ENCODE results near the gene NOMO2.
"Not testable (repeated sequence)": the region's sequence is repeated elsewhere in the genome, so short reads cannot be mapped to it uniquely, and the experiment has no call there.

NOMO2 gene

GRCh38 chr16:18575298-18575917, 13.5 kb upstream of the NOMO2 start:
- DNase-seq (ENCODE audit: low spot score): not testable (repeated sequence)

GRCh38 chr16:18573887-18574286, 12.0 kb upstream of the NOMO2 start:
- DNase-seq (ENCODE audit: low spot score): not testable (repeated sequence)

- not testable (repeated sequence) for DNase-seq (ENCODE audit: low spot score)
Measured at GRCh38 chr16:18572973-18573372, 11.1 kb upstream of the NOMO2 start.

DNA sequence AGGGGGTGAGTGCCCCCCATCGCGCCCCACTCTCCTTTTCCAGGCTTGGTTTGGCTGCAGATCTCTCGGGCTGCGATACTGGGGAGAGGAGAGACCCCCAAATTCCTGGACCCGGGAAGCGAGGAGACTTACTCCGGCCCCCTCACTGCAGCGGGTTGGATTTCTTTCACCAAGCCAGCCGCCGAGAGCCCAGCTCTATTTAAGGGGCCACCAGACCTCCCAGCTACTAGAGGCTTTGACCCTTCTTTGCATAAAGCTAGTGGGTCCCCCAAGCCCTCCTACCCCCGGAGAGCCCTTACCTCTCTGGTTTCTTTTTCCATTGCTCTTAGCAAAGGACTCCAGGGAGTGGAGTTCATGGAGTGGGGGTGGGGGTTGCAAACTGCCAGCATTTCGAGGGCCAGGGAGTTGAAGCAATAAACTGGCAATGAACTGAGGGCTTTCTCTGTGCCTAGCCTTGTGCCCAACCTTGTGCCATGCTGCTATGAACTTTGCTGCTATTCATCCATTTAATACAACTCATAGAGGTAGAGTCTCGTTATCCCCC, 9.5 kb upstream of the NOMO2 start:
- not testable (repeated sequence) for DNase-seq (ENCODE audit: low spot score)

DNA sequence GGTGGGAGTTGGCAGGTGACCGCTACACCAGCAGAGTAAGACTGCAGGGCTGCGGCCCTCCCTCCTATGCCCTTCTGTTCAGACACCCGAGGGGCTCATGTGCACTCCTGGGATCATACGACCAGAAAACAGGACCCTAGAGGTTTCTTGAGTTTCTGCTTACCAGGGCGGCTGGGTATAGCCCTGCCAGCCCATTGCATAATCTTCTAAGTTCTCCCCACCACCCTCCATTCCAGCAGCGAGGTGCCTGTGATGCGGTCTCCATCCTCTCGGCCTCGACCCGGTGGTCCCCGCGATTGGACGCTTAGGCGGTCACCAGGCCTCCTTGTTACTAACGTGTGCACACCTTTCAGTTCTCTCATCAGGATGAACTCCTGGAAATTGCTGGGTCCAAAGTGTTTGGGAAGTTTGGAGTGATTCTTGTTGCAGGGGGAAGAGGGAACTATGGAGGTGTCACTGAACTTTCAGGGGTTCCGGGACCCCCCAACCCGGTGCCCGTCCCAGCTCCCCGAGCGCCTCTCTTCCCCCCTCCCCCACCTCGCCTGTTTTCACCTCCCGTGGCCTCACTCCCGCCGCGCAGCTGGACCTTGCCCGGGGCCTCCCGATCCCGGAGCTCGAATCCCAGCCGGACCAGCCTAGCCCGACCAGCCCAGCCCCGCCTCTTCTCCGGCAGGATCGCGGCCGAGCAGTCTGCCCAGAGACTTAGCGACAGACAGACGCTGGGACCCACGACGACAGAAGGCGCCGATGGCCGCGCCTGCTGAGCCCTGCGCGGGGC, 8.8 kb upstream of the NOMO2 start:
- not testable (repeated sequence) for DNase-seq (ENCODE audit: low spot score)

- DNase-seq (ENCODE audit: low spot score): not testable (repeated sequence)
Measured at GRCh38 chr16:18560416-18561220, 1.3 kb downstream of the NOMO2 start.

DNA sequence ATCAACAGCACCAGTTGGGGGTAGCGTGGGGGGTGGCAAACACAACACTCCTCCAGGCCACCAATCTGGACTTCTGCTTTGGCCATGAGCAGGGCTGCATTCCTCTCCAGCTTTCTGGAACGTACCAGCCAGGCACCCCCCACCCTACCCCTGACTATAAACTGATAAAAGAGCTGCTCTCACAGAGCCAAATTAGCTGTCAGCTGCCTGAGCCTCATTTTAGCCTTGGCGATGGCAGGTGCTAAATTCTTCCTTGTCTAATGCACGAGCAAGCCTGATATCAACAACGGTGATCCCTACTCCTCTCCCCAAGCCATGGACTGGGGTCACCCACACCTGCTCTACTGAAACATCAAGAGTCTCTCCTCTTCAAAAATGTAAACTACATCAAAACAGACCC, 8.2 kb downstream of the NOMO2 start:
- DNase-seq (ENCODE audit: low spot score): not testable (repeated sequence)

- DNase-seq (ENCODE audit: low spot score): not testable (repeated sequence)
Measured at GRCh38 chr16:18547382-18547781, 14.5 kb downstream of the NOMO2 start.

GRCh38 chr16:18546853-18547252, 15.0 kb downstream of the NOMO2 start:
- DNase-seq (ENCODE audit: low spot score): not testable (repeated sequence)

GRCh38 chr16:18544232-18545081, 17.4 kb downstream of the NOMO2 start:
- not testable (repeated sequence) for DNase-seq (ENCODE audit: low spot score)

GRCh38 chr16:18541912-18542311, 20.0 kb downstream of the NOMO2 start:
- DNase-seq (ENCODE audit: low spot score): not testable (repeated sequence)

- DNase-seq (ENCODE audit: low spot score): not testable (repeated sequence)
Measured at GRCh38 chr16:18537004-18537403, 24.9 kb downstream of the NOMO2 start.

GRCh38 chr16:18535519-18536168, 26.3 kb downstream of the NOMO2 start:
- peak; percentile 75 for DNase-seq (ENCODE audit: low spot score)

DNA sequence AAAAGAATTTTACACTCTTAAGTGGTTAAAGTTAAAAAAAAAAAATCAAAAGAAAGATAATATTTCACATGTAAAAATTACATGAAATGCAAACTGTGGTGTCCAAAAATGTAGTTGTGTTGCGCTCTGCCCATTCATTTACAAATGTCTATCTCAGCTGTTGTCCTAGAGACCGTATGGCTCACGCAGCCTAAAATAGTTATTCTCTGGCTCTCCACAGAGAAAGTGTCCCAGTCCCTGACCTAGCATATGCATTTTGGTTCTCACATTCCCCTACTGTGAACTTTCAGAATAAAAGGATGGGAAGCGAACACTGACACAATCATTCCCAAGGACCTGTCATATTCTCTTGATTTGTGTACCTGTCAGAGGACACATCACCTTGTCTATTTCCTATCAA, 27.6 kb downstream of the NOMO2 start:
- DNase-seq (ENCODE audit: low spot score): not testable (repeated sequence)

DNA sequence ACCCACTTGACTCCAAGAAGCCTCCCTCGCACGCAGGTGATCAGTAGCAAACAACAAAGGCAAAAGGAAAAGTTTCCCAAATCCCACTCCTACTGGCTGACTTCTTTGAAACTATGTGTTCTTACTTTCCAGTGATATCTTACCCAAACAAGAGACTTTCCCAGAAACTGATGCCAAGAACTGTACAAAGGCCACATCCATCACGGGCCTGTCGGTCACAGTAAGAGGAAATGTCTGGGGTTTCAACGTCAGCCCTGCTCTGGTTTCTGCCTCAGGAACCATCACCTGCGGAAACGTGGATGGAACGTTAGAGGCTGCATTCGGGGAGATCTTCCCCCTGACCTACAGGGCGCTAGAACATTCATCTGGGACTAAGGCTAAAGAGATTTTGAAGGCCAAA, 30.6 kb downstream of the NOMO2 start:
- DNase-seq (ENCODE audit: low spot score): not testable (repeated sequence)

- DNase-seq (ENCODE audit: low spot score): not testable (repeated sequence)
Measured at GRCh38 chr16:18530329-18530728, 31.6 kb downstream of the NOMO2 start.

GRCh38 chr16:18526547-18526946, 35.4 kb downstream of the NOMO2 start:
- DNase-seq (ENCODE audit: low spot score): not testable (repeated sequence)

- DNase-seq (ENCODE audit: low spot score): not testable (repeated sequence)
Measured at GRCh38 chr16:18525882-18526482, 35.9 kb downstream of the NOMO2 start.

DNA sequence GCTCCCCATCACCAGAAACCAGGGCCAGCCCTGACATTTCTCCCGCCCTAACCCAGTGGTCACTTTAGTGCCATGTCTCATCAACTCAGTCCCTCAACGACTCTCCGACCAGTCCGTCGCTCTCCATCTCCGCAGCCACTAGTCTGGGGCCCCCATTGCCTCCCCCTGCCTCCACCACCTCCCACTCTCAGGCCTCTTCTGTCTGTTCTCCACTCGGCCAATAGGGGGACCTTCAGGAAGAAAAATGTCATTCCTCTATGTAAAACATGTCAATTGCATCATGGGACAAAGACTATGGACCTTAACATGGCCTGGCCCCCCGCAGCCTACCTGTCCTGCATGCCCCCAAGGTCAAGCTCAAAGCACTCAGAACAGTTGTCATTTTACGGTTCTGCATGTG, 39.3 kb downstream of the NOMO2 start:
- DNase-seq (ENCODE audit: low spot score): not testable (repeated sequence)

DNA sequence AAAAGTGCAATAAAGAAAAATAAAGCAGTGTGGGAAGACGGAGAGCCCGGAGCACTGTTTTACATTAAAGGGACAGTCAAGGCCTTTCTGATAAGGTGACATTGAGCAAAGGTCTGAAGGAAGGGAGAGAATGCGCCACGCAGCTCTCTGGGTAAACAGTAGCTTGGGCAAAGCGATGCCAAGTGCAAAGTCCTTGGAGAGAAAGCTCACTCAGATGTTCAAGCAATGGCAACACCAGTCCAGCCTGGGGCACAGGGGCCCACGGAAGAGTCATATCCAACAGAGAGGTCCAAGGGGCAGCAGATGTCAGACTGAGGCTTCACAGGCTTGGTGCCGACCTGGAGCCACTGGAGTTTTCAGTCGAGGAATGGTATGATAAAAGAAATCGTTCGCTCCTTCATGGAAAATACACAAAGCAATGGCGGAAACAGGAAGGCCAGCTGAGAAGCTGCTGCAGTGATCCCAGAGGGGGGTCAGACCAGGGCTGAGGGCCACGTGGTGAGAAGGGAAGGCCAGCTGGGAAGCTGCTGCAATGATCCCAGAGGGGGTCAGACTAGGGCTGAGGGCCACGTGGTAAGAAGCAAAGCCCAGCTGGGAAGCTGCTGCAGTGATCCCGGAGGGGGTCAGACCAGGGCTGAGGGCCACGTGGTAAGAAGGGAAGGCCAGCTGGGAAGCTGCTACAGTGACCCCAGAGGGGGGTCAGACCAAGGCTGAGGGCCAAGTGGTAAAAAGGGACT, 40.3 kb downstream of the NOMO2 start:
- DNase-seq (ENCODE audit: low spot score): not testable (repeated sequence)

All from hematopoietic multipotent progenitor cell treated with erythropoietin and hydrocortisone succinate and interleukin-3 and kit ligand, for 17 days (in vitro differentiated cells).